SKM-1 (cell line): ENCODE data around the gene RHOBTB3.

ENCODE experiments used
- DNase-seq: peaks from one replicate; lab custom pipeline; 2025; ENCODE audit not compliant: unreplicated experiment; lab: John Stamatoyannopoulos, UW

RHOBTB3 gene

DNA sequence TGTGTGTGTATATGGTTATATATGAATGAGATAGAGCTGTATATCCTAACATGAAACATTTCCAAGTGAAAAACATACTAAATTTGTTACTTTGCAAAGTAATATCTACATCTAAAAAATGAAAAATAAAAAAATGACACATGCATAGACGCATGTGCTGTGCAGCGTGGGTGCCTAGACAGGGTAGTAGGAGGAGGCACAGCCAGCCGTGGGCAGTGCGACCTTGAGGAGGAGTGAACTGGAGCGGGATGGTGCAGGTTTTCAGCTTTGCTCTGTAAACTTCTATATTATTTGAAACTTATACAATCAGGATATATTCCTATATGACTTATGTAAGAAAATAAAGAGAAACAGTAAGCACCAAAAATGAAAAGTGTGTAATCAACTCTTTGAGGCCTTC, 106.4 kb downstream of the RHOBTB3 start:
- DNase-seq, result no peak

DNA sequence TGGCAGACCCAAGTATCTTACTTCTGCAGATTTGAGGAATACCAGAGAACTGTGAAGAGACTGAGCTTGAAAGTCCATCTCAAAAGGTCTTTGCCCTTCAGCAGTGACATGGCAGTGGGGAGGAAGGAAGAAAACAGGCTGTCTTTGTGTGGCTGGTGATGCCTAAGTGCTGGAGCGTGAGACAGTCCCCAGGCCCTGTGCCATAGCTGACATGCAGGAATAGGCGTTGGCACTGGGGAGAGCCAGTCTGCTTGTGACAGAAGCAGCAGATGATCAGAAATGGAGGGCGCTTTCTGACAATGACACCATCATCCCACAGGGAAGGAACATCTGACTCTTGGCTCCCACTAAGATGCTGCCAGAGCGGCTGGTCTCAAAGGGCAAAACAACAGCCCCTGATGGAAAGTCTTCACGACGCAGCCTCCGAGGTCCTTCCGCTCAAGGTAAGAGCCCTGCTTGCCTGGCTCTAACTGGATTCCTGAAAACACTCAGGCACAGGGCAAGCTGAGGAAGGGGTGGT, 106.9 kb downstream of the RHOBTB3 start:
- DNase-seq, result no peak

DNA sequence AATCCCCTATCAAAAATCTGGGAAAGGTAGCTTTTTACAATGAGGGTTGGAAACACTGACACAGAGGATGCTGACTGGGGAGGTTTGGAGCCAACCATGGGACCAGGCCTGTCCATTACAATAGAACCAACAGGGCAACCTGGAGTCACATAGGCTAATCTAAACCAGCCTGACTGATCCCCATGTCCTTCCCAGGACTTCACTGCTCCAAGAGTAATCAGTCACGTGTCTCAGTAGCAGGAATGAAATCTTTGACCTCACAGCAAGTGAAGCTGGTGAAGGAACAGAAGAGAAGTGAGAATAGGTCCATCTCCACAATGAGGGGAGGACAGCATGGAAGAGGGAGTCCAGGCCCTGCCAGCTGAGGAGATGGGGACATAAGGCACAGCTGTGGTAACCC, 107.4 kb downstream of the RHOBTB3 start:
- DNase-seq, result no peak

DNA sequence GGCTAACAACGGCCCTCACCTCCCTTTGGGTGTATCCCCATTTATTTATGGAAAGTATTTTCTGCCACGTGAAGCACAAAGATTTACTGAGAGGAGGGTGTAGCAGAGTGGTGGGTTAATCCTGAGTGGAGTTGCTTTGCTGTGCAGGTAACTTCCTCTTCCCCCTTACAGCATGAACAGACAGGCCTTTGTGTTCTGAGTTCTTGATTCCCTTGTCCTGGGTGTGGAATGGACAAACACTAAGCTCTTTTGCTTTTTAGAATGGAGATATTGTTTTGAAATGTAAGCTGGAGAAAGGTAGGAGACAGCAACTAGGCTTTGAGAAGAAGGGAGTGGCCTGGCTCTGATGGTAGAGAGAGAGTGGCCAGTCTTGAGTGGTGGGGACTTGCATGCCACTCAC, 108.5 kb downstream of the RHOBTB3 start:
- no peak for DNase-seq

DNA sequence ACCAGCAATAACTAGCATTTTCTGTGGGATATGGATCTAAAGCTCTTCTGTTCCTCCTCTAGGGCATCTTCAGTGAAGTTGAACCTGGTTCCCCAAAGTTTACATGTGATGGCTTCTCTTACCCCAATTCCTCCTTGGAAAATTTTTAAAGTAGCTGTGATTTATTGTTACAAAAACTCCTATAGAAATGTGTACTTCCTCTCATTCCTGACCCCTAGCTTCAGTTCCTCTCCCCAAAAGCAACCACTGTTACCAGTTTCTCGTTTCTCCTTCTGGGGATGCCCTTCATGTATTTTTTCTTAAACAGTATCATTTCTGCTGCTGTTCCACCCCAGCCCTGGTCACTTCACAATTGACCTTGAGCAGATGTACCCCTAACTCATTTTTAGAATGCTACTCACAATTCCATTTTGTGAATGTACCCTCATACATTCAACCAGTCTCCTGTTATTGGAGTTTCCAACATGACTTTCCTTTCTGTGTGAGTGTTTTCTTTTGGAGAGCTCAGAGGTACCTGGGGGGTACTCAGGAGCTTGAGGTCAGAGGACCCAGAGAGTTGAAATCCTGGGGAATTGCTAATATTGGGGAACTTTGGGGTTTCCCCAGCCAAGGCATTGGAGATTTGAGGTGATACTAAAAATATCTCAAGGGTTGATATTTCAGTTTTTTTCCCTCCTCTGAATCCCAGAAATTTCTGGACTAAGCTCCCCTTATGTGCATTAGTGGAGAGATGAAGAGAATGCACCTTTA, 110.0 kb downstream of the RHOBTB3 start:
- DNase-seq, result no peak

DNA sequence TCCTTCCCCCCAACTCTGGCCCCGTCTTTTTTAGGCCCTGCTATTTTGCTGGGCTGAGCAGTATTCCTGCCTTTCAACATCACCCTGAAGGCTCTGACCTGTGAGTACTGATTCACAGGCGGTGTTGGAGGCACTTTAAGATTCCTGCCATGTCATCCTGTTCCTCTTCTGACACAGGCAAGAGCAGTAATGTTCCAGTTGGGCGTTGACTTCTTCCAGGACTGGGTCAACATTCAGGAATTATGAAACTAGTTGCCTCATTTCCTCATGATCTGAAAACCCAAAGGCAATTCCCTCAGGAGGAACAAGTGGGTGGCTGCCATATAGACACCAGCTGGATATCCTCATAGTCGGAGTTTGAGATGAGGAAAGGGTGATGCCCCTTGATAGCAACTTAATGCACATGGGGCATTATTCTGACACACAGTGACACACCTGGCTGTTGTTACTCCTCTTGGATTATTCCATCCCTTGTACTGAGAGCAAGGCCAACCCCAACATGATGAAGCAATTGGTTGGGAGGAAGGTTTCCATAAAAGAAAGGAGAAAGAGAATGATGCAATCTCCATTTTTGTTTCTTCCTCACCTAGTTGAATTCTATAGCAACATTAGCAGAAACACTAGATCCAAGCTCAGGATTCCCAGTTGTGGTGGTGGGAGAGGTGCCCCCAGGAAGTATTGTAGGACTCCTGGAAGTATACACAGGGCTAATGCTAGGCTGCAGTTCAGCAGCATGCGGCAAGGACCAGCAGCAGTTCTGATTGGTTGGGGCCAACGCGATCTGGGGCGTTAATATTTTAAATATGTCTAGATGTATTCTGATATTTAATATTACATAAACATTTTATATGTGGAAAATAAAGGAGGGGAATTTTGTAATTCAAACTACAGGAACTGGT, 111.0 kb downstream of the RHOBTB3 start:
- no peak for DNase-seq

DNA sequence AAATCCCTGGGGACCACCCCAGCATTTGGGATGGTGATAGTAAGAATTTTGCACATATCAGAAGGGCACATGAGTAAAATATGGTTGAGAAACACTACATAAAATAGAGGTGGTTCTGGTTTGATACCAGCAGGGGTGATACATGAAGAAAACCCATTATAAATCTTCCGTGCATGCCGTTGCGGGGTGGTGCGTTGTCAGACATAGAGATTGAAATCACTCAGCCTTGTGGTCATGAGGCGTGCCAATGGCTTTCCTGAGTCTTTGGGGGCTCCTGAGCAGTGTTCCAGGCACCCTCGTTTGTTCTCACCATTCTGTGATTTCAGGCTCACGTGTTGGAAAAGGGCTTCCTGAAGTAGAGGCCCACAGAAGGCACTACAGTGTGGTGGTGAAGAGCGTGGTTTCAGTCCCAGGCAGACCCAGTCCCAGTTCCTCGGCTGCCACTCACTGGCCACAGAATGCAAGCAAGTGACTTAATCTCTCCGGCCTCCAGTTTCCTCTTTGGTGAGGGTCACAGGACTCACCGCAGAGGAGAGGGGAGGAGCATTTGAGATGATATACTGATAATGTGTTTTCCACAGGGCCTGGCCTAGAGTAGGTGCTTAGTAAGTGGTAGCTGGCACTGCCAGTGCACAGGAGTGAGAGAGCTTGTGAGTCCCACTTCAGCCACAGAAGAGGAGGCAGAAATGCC, 111.9 kb downstream of the RHOBTB3 start:
- DNase-seq, result peak; percentile 95

DNA sequence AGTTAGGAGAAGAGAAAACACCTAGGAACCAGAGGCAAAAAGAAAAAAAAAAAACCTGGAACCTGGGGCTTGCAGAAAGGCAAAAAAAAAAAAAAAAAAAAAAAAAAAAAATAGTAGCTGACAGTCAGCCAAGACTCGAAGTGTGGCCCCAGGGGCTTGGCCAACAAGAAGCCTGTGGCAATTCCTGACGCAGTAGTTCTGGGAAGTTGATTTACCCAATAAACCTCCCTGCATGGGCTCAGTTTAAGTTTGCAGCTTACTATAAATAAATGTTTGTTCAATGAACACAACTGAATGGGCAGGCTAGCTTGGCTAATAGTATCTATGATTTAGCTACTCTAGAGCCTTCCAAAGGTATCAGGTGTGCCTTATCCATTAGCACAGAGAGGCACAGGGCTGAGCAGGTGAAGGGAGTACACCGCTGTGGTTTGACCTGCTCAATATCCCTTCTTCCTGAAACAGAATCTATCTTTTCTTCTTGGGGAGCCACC, 112.6 kb downstream of the RHOBTB3 start:
- DNase-seq, result no peak

DNA sequence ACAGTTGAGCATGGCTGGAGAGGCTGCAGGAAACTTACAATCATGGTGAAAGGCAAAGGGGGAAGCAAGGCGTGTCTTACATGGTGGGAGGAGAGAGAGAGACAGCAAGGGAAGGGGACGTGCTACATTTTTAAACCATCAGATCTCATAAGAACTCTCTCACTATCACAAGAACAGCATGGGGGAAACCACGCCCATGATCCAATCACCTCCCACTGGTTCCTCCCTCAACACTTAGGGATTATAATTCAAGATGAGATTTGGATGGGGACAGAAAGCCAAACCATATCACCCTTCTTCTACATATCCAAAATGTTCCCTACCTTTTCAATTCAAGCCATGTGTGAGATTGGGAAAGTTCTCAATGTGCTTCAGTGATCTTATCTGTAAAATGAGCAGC, 114.3 kb downstream of the RHOBTB3 start:
- no peak for DNase-seq
